ENCODE data around the gene SLC4A3.
A peak's percentile ranks its signal among the peaks of the same experiment; 100 is the strongest.
"Not testable (repeated sequence)": the region's sequence is repeated elsewhere in the genome, so short reads cannot be mapped to it uniquely, and the experiment has no call there.

SLC4A3 gene

DNA sequence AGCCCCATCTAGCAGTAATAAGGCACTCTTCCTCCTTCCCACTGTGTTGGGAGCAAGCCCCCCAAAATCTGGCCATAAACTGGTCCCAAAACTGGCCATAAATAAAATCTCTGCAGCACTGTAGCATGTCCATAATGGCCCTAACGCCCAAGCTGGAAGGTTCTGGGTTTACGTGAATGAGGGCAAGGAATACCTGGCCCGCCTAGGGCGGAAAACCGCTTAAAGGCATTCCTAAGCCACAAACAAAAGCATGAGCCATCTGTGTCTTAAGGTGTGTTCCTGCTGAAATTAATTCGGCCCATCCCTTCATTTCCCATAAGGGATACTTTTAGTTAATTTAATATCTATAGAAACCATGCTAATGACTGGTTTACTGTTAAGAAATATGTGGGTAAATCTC lies 24.2 kb downstream of the SLC4A3 start:
- H3K79me1 ChIP-seq (ENCODE audit: low read length); H3K4me2 ChIP-seq (ENCODE audit: low read length); H4K8ac ChIP-seq (ENCODE audit: low read depth, low read length); H3K4me1 ChIP-seq (ENCODE audit: control insufficient read depth, low read depth, low read length); H4K5ac ChIP-seq (ENCODE audit: low read length); H2BK15ac ChIP-seq (replicated peaks; ENCODE audit: low read depth); H3K36me3 ChIP-seq (ENCODE audit: control insufficient read depth, insufficient read depth, low read length); H2AK5ac ChIP-seq (ENCODE audit: low read length); H3K9ac ChIP-seq (ENCODE audit: low read length); DNase-seq; H2BK120ac ChIP-seq (ENCODE audit: low read depth, low read length); H2BK5ac ChIP-seq (ENCODE audit: low read length); H3K27ac ChIP-seq (ENCODE audit: low read depth, low read length); H3K4ac ChIP-seq (ENCODE audit: low read depth, low read length); H3K18ac ChIP-seq (ENCODE audit: low read length); H3K23ac ChIP-seq (ENCODE audit: low read length); H3K56ac ChIP-seq (ENCODE audit: low read length); H3K79me2 ChIP-seq (ENCODE audit: control insufficient read depth, insufficient read depth, low read length); H3K27me3 ChIP-seq (ENCODE audit: insufficient read depth, low read length, poor library complexity); H3K4me3 ChIP-seq (ENCODE audit: low read length): not testable (repeated sequence)
- no CpG with 5 or more reads among the region's 6 CpGs for WGBS (ENCODE audit: extremely low coverage, insufficient coverage, low lambda C conversion rate)

DNA sequence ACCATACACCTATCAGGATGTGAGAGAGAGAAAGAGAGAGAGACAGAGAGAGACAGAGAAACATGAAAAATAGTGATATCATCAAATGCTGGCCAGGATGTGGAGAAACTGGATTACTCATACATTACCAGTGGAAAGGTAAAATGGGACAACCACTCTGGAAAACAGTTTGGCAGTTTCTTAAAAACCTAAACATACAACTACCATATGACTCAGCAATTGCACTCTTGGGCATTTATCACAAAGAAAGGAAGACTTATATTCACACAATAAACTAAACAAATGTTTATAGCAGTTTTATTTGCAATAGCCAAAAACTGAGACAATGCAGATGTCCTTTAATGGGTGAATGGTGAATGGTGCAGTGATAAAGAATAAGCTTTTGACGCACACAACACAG lies 29.1 kb downstream of the SLC4A3 start:
- no peak overlapping the region for H3K56ac ChIP-seq (ENCODE audit: low read length)
- H3K27me3 ChIP-seq (ENCODE audit: insufficient read depth, low read length, poor library complexity) = no peaks in the 10 kb centered on the region
- H3K18ac ChIP-seq (ENCODE audit: low read length) = no peak overlapping the region
- no peak overlapping the region for H4K5ac ChIP-seq (ENCODE audit: low read length)
- no peak overlapping the region for H3K4ac ChIP-seq (ENCODE audit: low read depth, low read length)
- no peak overlapping the region for H3K23ac ChIP-seq (ENCODE audit: low read length)
- H2AK5ac ChIP-seq (ENCODE audit: low read length) = no peak overlapping the region
- H2BK120ac ChIP-seq (ENCODE audit: low read depth, low read length) = no peak overlapping the region
- H3K79me2 ChIP-seq (ENCODE audit: control insufficient read depth, insufficient read depth, low read length) = no peaks in the 10 kb centered on the region
- H4K8ac ChIP-seq (ENCODE audit: low read depth, low read length) = no peak overlapping the region
- H3K4me2 ChIP-seq (ENCODE audit: low read length) = no peak overlapping the region
- no peak overlapping the region for H3K9ac ChIP-seq (ENCODE audit: low read length)
- H3K79me1 ChIP-seq (ENCODE audit: low read length) = no peaks in the 10 kb centered on the region
- no peaks in the 10 kb centered on the region for H3K36me3 ChIP-seq (ENCODE audit: control insufficient read depth, insufficient read depth, low read length)
- no peak overlapping the region for H2BK15ac ChIP-seq (replicated peaks; ENCODE audit: low read depth)
- no peaks in the 10 kb centered on the region for H3K4me1 ChIP-seq (ENCODE audit: control insufficient read depth, low read depth, low read length)
- no peak overlapping the region for H2BK5ac ChIP-seq (ENCODE audit: low read length)
- DNase-seq = no peak
- no peak overlapping the region for H3K4me3 ChIP-seq (ENCODE audit: low read length)
- no peak overlapping the region for H3K27ac ChIP-seq (ENCODE audit: low read depth, low read length)
- WGBS (ENCODE audit: extremely low coverage, insufficient coverage, low lambda C conversion rate) = no CpG with 5 or more reads among the region's 1 CpG

DNA sequence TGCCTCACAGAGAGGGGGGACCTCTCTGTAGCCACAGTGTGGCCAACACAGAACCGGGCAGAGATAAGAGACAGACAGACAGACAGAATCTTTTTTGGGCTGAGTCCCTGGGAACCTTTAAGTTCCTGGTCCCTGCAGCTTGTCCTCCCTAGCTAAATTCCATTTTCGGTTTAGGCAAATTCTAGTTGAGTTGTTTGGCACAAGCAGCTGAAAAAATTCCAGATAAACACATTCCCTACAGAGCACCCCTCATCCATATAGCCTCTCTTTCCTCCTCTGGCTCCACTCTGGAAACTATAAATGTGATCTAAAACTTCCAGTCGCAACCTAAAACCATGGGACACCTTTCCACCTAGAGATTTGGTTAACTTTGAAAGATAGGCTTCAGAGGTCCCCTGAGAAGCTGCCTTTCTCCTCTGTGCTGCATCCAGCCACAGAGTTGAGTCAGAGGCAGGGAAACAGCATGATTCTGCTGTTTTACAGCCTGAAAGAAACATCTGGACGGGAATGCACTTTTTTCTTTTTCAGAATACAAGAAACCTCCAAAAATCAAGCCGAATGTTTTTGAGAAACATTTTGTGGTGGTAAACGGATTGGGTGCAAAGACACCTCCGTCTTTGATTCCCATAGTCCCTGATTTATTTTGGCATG lies 30.9 kb downstream of the SLC4A3 start:
- Histone ChIP-seq H3K4me3 (ENCODE audit: low read length) (no peak overlapping the region), H3K36me3 (ENCODE audit: control insufficient read depth, insufficient read depth, low read length) (no peaks in the 10 kb centered on the region), H3K27me3 (ENCODE audit: insufficient read depth, low read length, poor library complexity) (no peaks in the 10 kb centered on the region), H3K79me1 (ENCODE audit: low read length) (no peaks in the 10 kb centered on the region), H3K4me2 (ENCODE audit: low read length) (no peak overlapping the region), H2BK15ac (replicated peaks; ENCODE audit: low read depth) (no peak overlapping the region), H3K9ac (ENCODE audit: low read length) (no peak overlapping the region), H2AK5ac (ENCODE audit: low read length) (no peak overlapping the region), H3K56ac (ENCODE audit: low read length) (no peak overlapping the region), H3K79me2 (ENCODE audit: control insufficient read depth, insufficient read depth, low read length) (no peaks in the 10 kb centered on the region), H3K4me1 (ENCODE audit: control insufficient read depth, low read depth, low read length) (peaks cover 2% of the 10 kb centered on the region), H4K8ac (ENCODE audit: low read depth, low read length) (no peak overlapping the region), H3K23ac (ENCODE audit: low read length) (no peak overlapping the region), H4K5ac (ENCODE audit: low read length) (no peak overlapping the region), H2BK120ac (ENCODE audit: low read depth, low read length) (no peak overlapping the region), H3K4ac (ENCODE audit: low read depth, low read length) (no peak overlapping the region), H3K27ac (ENCODE audit: low read depth, low read length) (no peak overlapping the region), H2BK5ac (ENCODE audit: low read length) (no peak overlapping the region), H3K18ac (ENCODE audit: low read length) (no peak overlapping the region)
- no peak for DNase-seq
- no CpG with 5 or more reads among the region's 7 CpGs for WGBS (ENCODE audit: extremely low coverage, insufficient coverage, low lambda C conversion rate)

DNA sequence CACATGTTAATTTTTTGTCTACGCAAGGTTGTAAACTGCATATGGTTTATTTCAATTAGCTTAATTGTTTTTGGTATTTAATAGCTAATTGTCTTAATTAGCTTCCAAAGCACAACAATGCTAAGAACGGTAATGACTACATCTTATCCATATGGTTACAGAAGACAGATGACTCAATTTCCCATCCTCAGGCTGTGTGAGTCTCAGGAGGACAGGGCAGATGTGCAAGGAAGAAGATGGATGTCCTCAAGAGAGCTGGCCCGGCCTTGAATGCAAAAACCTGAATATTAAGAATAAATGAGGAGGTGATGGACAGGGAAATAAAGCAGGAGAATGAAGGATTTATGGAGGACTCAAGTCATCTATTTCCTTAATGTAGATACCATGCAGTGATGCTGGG lies 31.4 kb downstream of the SLC4A3 start:
- H3K27me3 ChIP-seq (ENCODE audit: insufficient read depth, low read length, poor library complexity) = no peaks in the 10 kb centered on the region
- no peak overlapping the region for H3K4ac ChIP-seq (ENCODE audit: low read depth, low read length)
- H3K27ac ChIP-seq (ENCODE audit: low read depth, low read length) = no peak overlapping the region
- H3K79me2 ChIP-seq (ENCODE audit: control insufficient read depth, insufficient read depth, low read length) = no peaks in the 10 kb centered on the region
- H4K8ac ChIP-seq (ENCODE audit: low read depth, low read length) = no peak overlapping the region
- H2BK15ac ChIP-seq (replicated peaks; ENCODE audit: low read depth) = no peak overlapping the region
- H2BK5ac ChIP-seq (ENCODE audit: low read length) = no peak overlapping the region
- H3K36me3 ChIP-seq (ENCODE audit: control insufficient read depth, insufficient read depth, low read length) = no peaks in the 10 kb centered on the region
- no peak overlapping the region for H3K56ac ChIP-seq (ENCODE audit: low read length)
- H3K79me1 ChIP-seq (ENCODE audit: low read length) = no peaks in the 10 kb centered on the region
- no peak overlapping the region for H3K4me3 ChIP-seq (ENCODE audit: low read length)
- H3K4me2 ChIP-seq (ENCODE audit: low read length) = no peak overlapping the region
- no peak overlapping the region for H2BK120ac ChIP-seq (ENCODE audit: low read depth, low read length)
- no peak for DNase-seq
- H4K5ac ChIP-seq (ENCODE audit: low read length) = no peak overlapping the region
- WGBS (ENCODE audit: extremely low coverage, insufficient coverage, low lambda C conversion rate) = no CpG with 5 or more reads among the region's 3 CpGs
- no peak overlapping the region for H3K18ac ChIP-seq (ENCODE audit: low read length)
- H3K4me1 ChIP-seq (ENCODE audit: control insufficient read depth, low read depth, low read length) = peaks cover 2% of the 10 kb centered on the region
- no peak overlapping the region for H3K23ac ChIP-seq (ENCODE audit: low read length)
- no peak overlapping the region for H2AK5ac ChIP-seq (ENCODE audit: low read length)
- H3K9ac ChIP-seq (ENCODE audit: low read length) = no peak overlapping the region

DNA sequence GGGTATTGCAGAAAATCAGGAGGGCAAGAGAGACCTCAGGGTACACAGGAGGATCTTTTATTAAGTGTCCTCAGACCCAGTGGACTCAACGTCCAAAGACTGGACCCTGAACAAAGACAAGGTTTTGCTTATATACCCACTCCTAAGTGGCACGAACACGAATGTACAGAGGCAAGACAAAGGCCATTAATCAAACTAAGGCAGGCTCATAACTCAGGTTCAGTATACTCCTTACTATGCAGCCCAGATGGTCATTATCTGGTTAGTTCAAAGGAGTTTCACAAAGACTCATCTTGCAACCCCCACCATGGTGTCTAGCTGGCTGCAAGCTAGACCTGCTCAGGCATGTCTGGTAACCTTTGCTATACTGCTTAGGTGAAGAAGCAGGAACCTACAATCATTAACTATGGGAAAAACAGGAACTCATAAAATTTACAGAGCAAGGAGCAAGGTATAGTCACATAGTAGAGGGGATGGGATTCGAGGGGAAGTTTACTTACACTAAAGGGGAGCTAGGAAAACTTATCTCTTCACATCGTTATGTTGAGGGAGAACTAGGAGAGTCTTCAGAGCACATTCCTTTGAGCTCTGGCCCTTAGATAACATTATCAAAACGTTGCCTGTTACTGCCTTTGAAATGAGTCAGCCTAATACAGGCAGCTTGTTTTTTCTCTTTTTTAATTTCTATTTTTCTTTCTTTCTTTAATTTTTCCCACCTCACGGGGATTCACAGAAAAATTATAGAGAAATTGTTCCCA lies 33.9 kb downstream of the SLC4A3 start:
- H4K8ac ChIP-seq (ENCODE audit: low read depth, low read length) = no peak overlapping the region
- no peaks in the 10 kb centered on the region for H3K79me2 ChIP-seq (ENCODE audit: control insufficient read depth, insufficient read depth, low read length)
- no peak overlapping the region for H3K27ac ChIP-seq (ENCODE audit: low read depth, low read length)
- H2BK5ac ChIP-seq (ENCODE audit: low read length) = no peak overlapping the region
- H3K4ac ChIP-seq (ENCODE audit: low read depth, low read length) = no peak overlapping the region
- H3K4me1 ChIP-seq (ENCODE audit: control insufficient read depth, low read depth, low read length) = peaks cover 2% of the 10 kb centered on the region
- H3K9ac ChIP-seq (ENCODE audit: low read length) = no peak overlapping the region
- H3K4me3 ChIP-seq (ENCODE audit: low read length) = no peak overlapping the region
- H2BK120ac ChIP-seq (ENCODE audit: low read depth, low read length) = no peak overlapping the region
- H3K36me3 ChIP-seq (ENCODE audit: control insufficient read depth, insufficient read depth, low read length) = no peaks in the 10 kb centered on the region
- peak; percentile 60 for DNase-seq
- no peak overlapping the region for H3K18ac ChIP-seq (ENCODE audit: low read length)
- H2AK5ac ChIP-seq (ENCODE audit: low read length) = no peak overlapping the region
- H3K23ac ChIP-seq (ENCODE audit: low read length) = no peak overlapping the region
- H3K4me2 ChIP-seq (ENCODE audit: low read length) = no peak overlapping the region
- no peak overlapping the region for H3K56ac ChIP-seq (ENCODE audit: low read length)
- WGBS (ENCODE audit: extremely low coverage, insufficient coverage, low lambda C conversion rate) = no CpG with 5 or more reads among the region's 7 CpGs
- no peaks in the 10 kb centered on the region for H3K79me1 ChIP-seq (ENCODE audit: low read length)
- no peak overlapping the region for H2BK15ac ChIP-seq (replicated peaks; ENCODE audit: low read depth)
- H4K5ac ChIP-seq (ENCODE audit: low read length) = no peak overlapping the region
- H3K27me3 ChIP-seq (ENCODE audit: insufficient read depth, low read length, poor library complexity) = no peaks in the 10 kb centered on the region
